HTERT RPE-1 (cell line): Measurements from ENCODE around the gene SMG6.

Source experiments
- in situ Hi-C: fragments of 300-500 bp; cut with MboI; formaldehyde crosslinking; loops from 4 replicates; pipeline ENCODE4 v1.14.3; 2020; ENCODE audit warnings: low sequenced_read_pairs

The SMG6 gene

GRCh38 chr17:2237950-2238349, 65.6 kb downstream of the SMG6 start:
- in situ Hi-C loops: loop anchor here (25.0 kb wide), 1 partner anchor 176 kb away; the partner anchor contains the start of gene HIC1

GRCh38 chr17:2237521-2237921, 66.1 kb downstream of the SMG6 start:
- in situ Hi-C loops: loop anchor here (25.0 kb wide), 1 partner anchor 175 kb away; the partner anchor contains the start of gene HIC1

- in situ Hi-C loops: loop anchor here (25.0 kb wide), 1 partner anchor 174 kb away; the partner anchor contains the start of gene HIC1
Measured at GRCh38 chr17:2235792-2236366, 67.7 kb downstream of the SMG6 start.

GRCh38 chr17:2235265-2235664, 68.3 kb downstream of the SMG6 start:
- in situ Hi-C loops: loop anchor here (25.0 kb wide), 1 partner anchor 173 kb away; the partner anchor contains the start of gene HIC1

GRCh38 chr17:2233441-2233947, 70.1 kb downstream of the SMG6 start:
- in situ Hi-C loops: loop anchor here (25.0 kb wide), 1 partner anchor 171 kb away; the partner anchor contains the start of gene HIC1

GRCh38 chr17:2232244-2232638, 71.3 kb downstream of the SMG6 start:
- in situ Hi-C loops: loop anchor here (25.0 kb wide), 1 partner anchor 170 kb away; the partner anchor contains the start of gene HIC1

- in situ Hi-C loops: loop anchor here (25.0 kb wide), 1 partner anchor 169 kb away; the partner anchor contains the start of gene HIC1
Measured at GRCh38 chr17:2230877-2231276, 72.7 kb downstream of the SMG6 start.

- in situ Hi-C loops: loop anchor here (25.0 kb wide), 1 partner anchor 165 kb away; the partner anchor contains the start of gene HIC1
Measured at GRCh38 chr17:2227025-2227699, 76.4 kb downstream of the SMG6 start.

- in situ Hi-C loops: no loop called here
Measured at GRCh38 chr17:2223617-2223927, 80.0 kb downstream of the SMG6 start.

GRCh38 chr17:2222901-2223616, 80.5 kb downstream of the SMG6 start:
- in situ Hi-C loops: no loop called here

- in situ Hi-C loops: no loop called here
Measured at GRCh38 chr17:2222301-2222700, 81.3 kb downstream of the SMG6 start.

- in situ Hi-C loops: no loop called here
Measured at GRCh38 chr17:2218426-2218825, 85.2 kb downstream of the SMG6 start.

GRCh38 chr17:2215616-2216364, 87.8 kb downstream of the SMG6 start:
- in situ Hi-C loops: no loop called here

- in situ Hi-C loops: no loop called here
Measured at GRCh38 chr17:2214929-2215615, 88.5 kb downstream of the SMG6 start.

GRCh38 chr17:2214047-2214928, 89.3 kb downstream of the SMG6 start:
- in situ Hi-C loops: no loop called here

GRCh38 chr17:2213291-2213960, 90.2 kb downstream of the SMG6 start:
- in situ Hi-C loops: no loop called here

GRCh38 chr17:2212400-2212981, 91.1 kb downstream of the SMG6 start:
- in situ Hi-C loops: no loop called here

- in situ Hi-C loops: no loop called here
Measured at GRCh38 chr17:2211661-2212399, 91.8 kb downstream of the SMG6 start.
